SHP77 treated with DMSO at 0.1 percent for 48 hours (cell line): Measurements from ENCODE around the gene RNF212.
"Not testable (repeated sequence)": the region's sequence is repeated elsewhere in the genome, so short reads cannot be mapped to it uniquely, and the experiment has no call there.

Experiments used
- DNase-seq: peaks from one replicate; lab custom pipeline; 2025; lab: John Stamatoyannopoulos, UW

The RNF212 gene

GRCh38 chr4:1065732-1066131 is 47.6 kb downstream of the RNF212 start:
- no peak for DNase-seq

GRCh38 chr4:1062419-1062818 is 50.9 kb downstream of the RNF212 start:
- DNase-seq: no peak

- DNase-seq: no peak
Observed at GRCh38 chr4:1061760-1062159, 51.6 kb downstream of the RNF212 start.

GRCh38 chr4:1061056-1061700 is 52.2 kb downstream of the RNF212 start:
- DNase-seq: no peak

- DNase-seq: no peak
Observed at GRCh38 chr4:1060621-1061020, 52.7 kb downstream of the RNF212 start.

GRCh38 chr4:1060121-1060520 is 53.2 kb downstream of the RNF212 start:
- DNase-seq: no peak

- no peak for DNase-seq
Observed at GRCh38 chr4:1058997-1059665, 54.2 kb downstream of the RNF212 start.

DNA sequence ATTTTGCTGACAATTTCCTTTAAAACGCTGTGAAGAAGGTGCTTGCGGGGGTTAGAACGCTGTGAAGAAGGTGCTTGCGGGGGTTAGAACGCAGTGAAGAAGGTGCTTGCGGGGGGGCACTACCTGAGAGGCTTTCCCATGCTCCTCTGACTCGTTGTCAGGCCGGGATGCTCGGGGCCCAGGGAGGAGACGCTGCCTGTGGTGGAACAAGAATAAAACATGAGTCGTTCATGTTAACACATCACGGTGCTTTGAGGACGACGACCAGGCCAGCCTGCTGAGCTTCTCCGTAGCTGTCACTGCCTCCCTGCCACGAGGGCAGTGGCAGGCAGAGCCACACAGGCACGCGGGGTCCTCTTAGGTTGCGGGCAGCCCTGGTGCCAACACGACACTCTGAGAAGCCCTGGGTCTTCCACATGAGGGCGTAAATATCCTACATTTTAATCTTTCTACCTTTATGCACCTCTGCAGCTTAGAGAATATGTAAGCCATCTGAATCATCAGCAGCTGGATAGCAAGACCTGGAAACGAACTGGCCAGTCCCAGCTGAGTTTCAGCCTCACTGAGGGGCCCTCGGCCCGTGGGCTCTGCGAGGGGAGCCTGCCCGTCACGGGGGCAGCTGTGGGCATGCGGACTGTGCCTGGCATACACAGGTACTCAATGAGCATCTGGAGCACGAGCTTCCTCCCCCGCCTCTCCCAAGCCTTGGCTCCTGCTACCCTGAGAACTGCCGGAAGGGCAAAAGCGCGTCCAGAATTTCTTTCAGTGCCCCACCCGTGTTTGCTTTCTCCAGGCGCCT is 55.0 kb downstream of the RNF212 start:
- no peak for DNase-seq

- DNase-seq: no peak
Observed at GRCh38 chr4:1057403-1057745, 56.0 kb downstream of the RNF212 start.

- no peak for DNase-seq
Observed at GRCh38 chr4:1056671-1057402, 56.5 kb downstream of the RNF212 start.

GRCh38 chr4:1055721-1056590 is 57.4 kb downstream of the RNF212 start:
- DNase-seq: no peak

- DNase-seq: not testable (repeated sequence)
Observed at GRCh38 chr4:1055243-1055701, 58.1 kb downstream of the RNF212 start.

DNA sequence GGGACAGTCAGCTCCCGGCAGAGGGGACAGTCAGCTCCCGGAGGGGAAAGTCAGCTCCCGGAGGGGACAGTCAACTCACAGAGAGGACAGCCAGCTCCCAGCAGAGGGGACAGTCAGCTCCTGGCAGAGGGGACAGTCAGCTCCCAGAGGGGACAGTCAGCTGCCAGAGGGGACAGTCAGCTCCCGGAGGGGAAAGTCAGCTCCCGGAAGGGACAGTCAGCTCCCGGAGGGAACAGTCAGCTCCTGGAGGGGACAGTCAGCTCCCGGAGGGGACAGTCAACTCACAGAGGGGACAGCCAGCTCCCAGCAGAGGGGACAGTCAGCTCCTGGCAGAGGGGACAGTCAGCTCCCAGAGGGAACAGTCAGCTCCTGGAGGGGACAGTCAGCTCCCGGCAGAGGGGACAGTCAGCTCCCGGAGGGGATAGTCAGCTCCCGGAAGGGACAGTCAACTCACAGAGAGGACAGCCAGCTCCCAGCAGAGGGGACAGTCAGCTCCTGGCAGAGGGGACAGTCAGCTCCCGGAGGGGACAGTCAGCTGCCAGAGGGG is 58.6 kb downstream of the RNF212 start:
- not testable (repeated sequence) for DNase-seq

DNA sequence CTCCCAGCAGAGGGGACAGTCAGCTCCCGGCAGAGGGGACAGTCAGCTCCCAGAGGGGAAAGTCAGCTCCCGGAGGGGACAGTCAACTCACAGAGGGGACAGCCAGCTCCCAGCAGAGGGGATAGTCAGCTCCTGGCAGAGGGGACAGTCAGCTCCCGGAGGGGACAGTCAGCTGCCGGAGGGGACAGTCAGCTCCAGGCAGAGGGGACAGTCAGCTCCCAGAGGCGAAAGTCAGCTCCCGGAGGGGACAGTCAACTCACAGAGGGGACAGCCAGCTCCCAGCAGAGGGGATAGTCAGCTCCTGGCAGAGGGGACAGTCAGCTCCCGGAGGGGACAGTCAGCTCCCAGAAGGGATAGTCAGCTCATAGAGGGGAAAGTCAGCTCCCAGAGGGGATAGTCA is 59.5 kb downstream of the RNF212 start:
- not testable (repeated sequence) for DNase-seq

GRCh38 chr4:1053080-1053661 is 60.2 kb downstream of the RNF212 start:
- DNase-seq: no peak

- DNase-seq: no peak
Observed at GRCh38 chr4:1052231-1052671, 61.1 kb downstream of the RNF212 start.

DNA sequence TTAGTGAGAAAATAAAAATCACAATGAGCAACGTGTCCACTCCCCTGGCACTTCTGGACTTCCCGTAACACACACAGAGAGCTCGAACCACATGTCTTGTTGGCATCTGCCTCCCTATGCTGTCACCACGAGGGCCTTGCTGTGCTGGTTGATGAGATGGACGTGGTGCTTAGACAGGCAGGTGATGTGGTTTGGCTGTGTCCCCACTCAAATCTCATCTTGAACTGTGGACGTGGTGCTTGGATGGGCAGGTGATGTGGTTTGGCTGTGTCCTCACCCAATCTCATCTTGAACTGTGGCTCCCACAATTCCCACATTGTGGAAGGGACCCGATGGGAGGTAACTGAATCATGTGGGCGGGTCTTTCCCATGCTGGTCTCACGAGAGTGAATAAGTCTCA is 61.9 kb downstream of the RNF212 start:
- DNase-seq: no peak

GRCh38 chr4:1050486-1051213 is 62.7 kb downstream of the RNF212 start:
- DNase-seq: no peak

- DNase-seq: no peak
Observed at GRCh38 chr4:1049591-1049905, 63.8 kb downstream of the RNF212 start.
